B cell (primary cell): ENCODE data around the gene NTMT1. TPM values are rescaled to one million over a fixed set of nuclear protein-coding genes. Genes with fewer than 3 reads are reported as not detected.

ENCODE experiments used
- ATAC-seq: fragments of 200-7000 bp; cut with Tn5 transposase; one replicate; pipeline ENCODE4 v1.10.0; 2021; ENCODE audit warnings: low read depth, mild to moderate bottlenecking, moderate number of reproducible peaks, moderate library complexity
- CTCF ChIA-PET: fragments of 350-600 bp; sonication (Branson Sonifier 250); formaldehyde crosslinking; loops from one replicate; lab custom pipeline; 2021; ENCODE audit warnings: antibody characterized with exemption, inconsistent platforms; lab: Charles Lee
- POLR2A ChIA-PET: fragments of 350-600 bp; sonication (Branson Sonifier 250); formaldehyde crosslinking; loops from one replicate; lab custom pipeline; 2021; ENCODE audit warnings: antibody characterized with exemption; lab: Charles Lee
- DNase-seq: peaks from one replicate; pipeline ENCODE4 v3.0.0; 2013
- H2AFZ ChIP-seq: 2 replicates; pipeline ENCODE4 v1.6.1; 2012; ENCODE audit warnings: mild to moderate bottlenecking, low read depth, low read length; ENCODE audit not compliant: insufficient read depth, poor library complexity, severe bottlenecking
- H3K27ac ChIP-seq, 2 donors: 1 replicate in 1 of 2; 2 replicates in 1 of 2; pipeline ENCODE4 v1.5.1; 2012 to 2013; ENCODE audit warnings: low read length in 2 of 2, mild to moderate bottlenecking in 2 of 2, moderate library complexity in 1 of 2
- H3K27me3 ChIP-seq, 4 experiments: fragments of 200-600 bp in 1 of 4; sonication (generic) in 1 of 4; replicated peaks in 1 of 4; 1 replicate in 2 of 4; 2 replicates in 2 of 4; pipeline versions ENCODE4 v1.6.1 to v1.7.0; 2013 to 2016; ENCODE audit warnings: low read length in 3 of 4, mild to moderate bottlenecking in 2 of 4, mixed read lengths in 1 of 4, moderate library complexity in 1 of 4; ENCODE audit not compliant: insufficient read depth in 4 of 4, control insufficient read depth in 3 of 4; ENCODE audit errors: control extremely low read depth in 1 of 4
- H3K36me3 ChIP-seq, 2 experiments: replicated peaks in 1 of 2; 1 replicate in 1 of 2; 2 replicates in 1 of 2; pipeline versions ENCODE4 v1.6.1 to v1.7.1; 2013; ENCODE audit warnings: low read length in 1 of 2; ENCODE audit not compliant: insufficient read depth in 2 of 2, control insufficient read depth in 1 of 2; ENCODE audit errors: control extremely low read depth in 1 of 2, extremely low read depth in 1 of 2
- H3K4me1 ChIP-seq, 2 donors: fragments of 200-600 bp in 1 of 2; sonication (generic) in 1 of 2; 1 replicate in 1 of 2; 2 replicates in 1 of 2; pipeline versions ENCODE4 v1.5.1 to v1.6.1; 2013 to 2017; ENCODE audit warnings: low read length in 2 of 2; ENCODE audit not compliant: control insufficient read depth in 2 of 2, insufficient read depth in 2 of 2
- H3K4me2 ChIP-seq: replicated peaks from 2 replicates; pipeline ENCODE3; 2012; ENCODE audit warnings: mild to moderate bottlenecking, low read depth, low read length; ENCODE audit not compliant: poor library complexity, severe bottlenecking
- H3K4me3 ChIP-seq, 5 experiments: fragments of 200-600 bp in 1 of 5; sonication (generic) in 1 of 5; 1 replicate in 3 of 5; 2 replicates in 2 of 5; pipeline versions ENCODE4 v1.5.1 to v1.7.0; 2011 to 2016; ENCODE audit warnings: low read length in 4 of 5, mild to moderate bottlenecking in 4 of 5, low read depth in 2 of 5, control low read depth in 1 of 5, moderate library complexity in 1 of 5; ENCODE audit not compliant: insufficient read depth in 1 of 5; ENCODE audit errors: control extremely low read depth in 1 of 5, extremely low read depth in 1 of 5
- H3K79me2 ChIP-seq: fragments of 200-600 bp; sonication (generic); one replicate; pipeline ENCODE4 v1.6.0; 2016; ENCODE audit warnings: low read length; ENCODE audit not compliant: control insufficient read depth, insufficient read depth
- H3K9ac ChIP-seq: fragments of 200-600 bp; sonication (generic); 2 replicates; pipeline ENCODE4 v1.6.1; 2017; ENCODE audit warnings: mild to moderate bottlenecking, low read length, moderate library complexity
- H3K9me3 ChIP-seq, 3 donors: one replicate each; pipeline versions ENCODE4 v1.6.1 to v1.7.1; 2013; ENCODE audit warnings: low read length in 2 of 3; ENCODE audit not compliant: control insufficient read depth in 2 of 3, insufficient read depth in 1 of 3; ENCODE audit errors: control extremely low read depth in 1 of 3
- H4K20me1 ChIP-seq: 2 replicates; pipeline ENCODE4 v1.6.0; 2012; ENCODE audit warnings: mild to moderate bottlenecking, low read length; ENCODE audit not compliant: insufficient read depth, control insufficient read depth, poor library complexity, severe bottlenecking
- H3K27ac Mint-ChIP-seq: one replicate; pipeline ENCODE4 v1.8.0; 2021; ENCODE audit warnings: mixed read lengths
- H3K27me3 Mint-ChIP-seq: one replicate; pipeline ENCODE4 v1.8.0; 2021; ENCODE audit warnings: mixed read lengths
- H3K4me1 Mint-ChIP-seq: one replicate; pipeline ENCODE4 v1.8.0; 2021; ENCODE audit warnings: mixed read lengths
- H3K4me3 Mint-ChIP-seq: one replicate; pipeline ENCODE4 v1.8.0; 2021; ENCODE audit warnings: mixed read lengths
- H3K9me3 Mint-ChIP-seq: one replicate; pipeline ENCODE4 v1.8.0; 2022; ENCODE audit warnings: mixed read lengths; ENCODE audit not compliant: insufficient read depth
- EZH2 ChIP-seq: IDR thresholded peaks from 2 replicates; pipeline ENCODE4 v1.6.1; 2012; ENCODE audit warnings: borderline replicate concordance, low read depth, mild to moderate bottlenecking, moderate library complexity, low read length; ENCODE audit not compliant: insufficient read depth, poor library complexity, severe bottlenecking
- WGBS: methylation state at CpG from one replicate; pipeline ENCODE4 v1.1.5; 2013; ENCODE audit warnings: missing lambda C conversion rate; ENCODE audit not compliant: insufficient coverage; 5-methylcytosine and 5-hydroxymethylcytosine counted together
- intact Hi-C: fragments of 100-400 bp; cut with micrococcal nuclease; formaldehyde crosslinking; loops from one replicate; pipeline ENCODE4 v1.10.0; 2022
- polyA plus RNA-seq: library from polyadenylated mRNA; depleted of rRNA; stranded (reverse); fragments of >200 nt; gene quantifications from 2 replicates; pipeline ENCODE4 v1.2.3, GENCODE V29; 2012
- total RNA-seq, 2 donors: library from RNA; stranded (reverse); fragments of 120-200 nt in 1 of 2; gene quantifications; 1 replicate in 1 of 2; 2 replicates in 1 of 2; pipeline versions ENCODE4 v1.2.3 to v1.2.4, GENCODE V29; 2013 to 2022

Gene NTMT1
- total and polyA plus RNA-seq, 2 donors (not counting 1 experiment from before 2014, with no cell fraction given) = 21.8 to 35.3 TPM

- DNase-seq = no peak
- H3K27ac ChIP-seq = no peak overlapping the region
- no peak overlapping the region for H3K4me3 ChIP-seq
- peaks cover 0 to 24% (median 5%) of the 10 kb centered on the region in 4 experiments for H3K27me3 ChIP-seq
- H3K36me3 ChIP-seq = no peaks in the 10 kb centered on the region
- ChIA-PET CTCF (interaction anchor here (1.1 to 6.5 kb wide), 5 partner anchors 9 to 475 kb away, joined by 3 to 77 read pairs (median 6); partner anchors contain the start of gene NTMT1), POLR2A (interaction anchor here (0.8 kb wide), 1 partner anchor 475 kb away, joined by 4 read pairs; no protein-coding TSS in a partner anchor)
- peaks cover 0 to 10% (median 0%) of the 10 kb centered on the region in 3 donors for H3K9me3 ChIP-seq
- intact Hi-C loops = loop anchor here (5.0 kb wide), 1 partner anchor 128 kb away; no protein-coding TSS in a partner anchor
- H2AFZ ChIP-seq = no peak overlapping the region
- H3K4me1 ChIP-seq = peaks cover 13% of the 10 kb centered on the region in 2 donors
- WGBS = 82% methylated on average over 10 of the region's 10 CpGs
- Mint-ChIP-seq H3K4me3 (no peak overlapping the region), H3K27me3 (peaks cover 13% of the 10 kb centered on the region), H3K27ac (no peak overlapping the region), H3K4me1 (peaks cover 13% of the 10 kb centered on the region), H3K9me3 (no peaks in the 10 kb centered on the region)
- no peaks in the 10 kb centered on the region for H3K79me2 ChIP-seq
- TF ChIP-seq EZH2 = no peak
- H3K9ac ChIP-seq = no peak overlapping the region
- no peak for ATAC-seq
- no peaks in the 10 kb centered on the region for H4K20me1 ChIP-seq
- no peak overlapping the region for H3K4me2 ChIP-seq
Observed at GRCh38 chr9:129614932-129615331, 11.0 kb upstream of the NTMT1 start.

GRCh38 chr9:129615407-129616285, 10.3 kb upstream of the NTMT1 start:
- H3K4me2 ChIP-seq = no peak overlapping the region
- peaks cover 0 to 11% (median 0%) of the 10 kb centered on the region in 3 donors for H3K9me3 ChIP-seq
- DNase-seq (no peak), ATAC-seq (no peak)
- peaks cover 0 to 29% (median 9%) of the 10 kb centered on the region in 4 experiments for H3K27me3 ChIP-seq
- H3K9ac ChIP-seq = no peak overlapping the region
- H3K27me3 Mint-ChIP-seq = peaks cover 13% of the 10 kb centered on the region
- no peaks in the 10 kb centered on the region for H3K36me3 ChIP-seq
- no peak for TF ChIP-seq EZH2
- H2AFZ ChIP-seq = no peak overlapping the region
- H3K4me1 Mint-ChIP-seq = peaks cover 12% of the 10 kb centered on the region
- no peak overlapping the region for H3K4me3 Mint-ChIP-seq
- no peaks in the 10 kb centered on the region for H4K20me1 ChIP-seq
- H3K9me3 Mint-ChIP-seq = no peaks in the 10 kb centered on the region
- H3K79me2 ChIP-seq = no peaks in the 10 kb centered on the region
- H3K27ac ChIP-seq = no peak overlapping the region
- H3K27ac Mint-ChIP-seq = no peak overlapping the region
- CTCF ChIA-PET = interaction anchor here (1.0 to 6.5 kb wide), 4 partner anchors 8 to 484 kb away, joined by 3 to 77 read pairs (median 3); partner anchors contain the start of gene NTMT1
- intact Hi-C loops = no loop called here
- no peak overlapping the region for H3K4me3 ChIP-seq
- POLR2A ChIA-PET = interaction anchor here (0.5 kb wide), 1 partner anchor 10 kb away, joined by 5 read pairs; no protein-coding TSS in a partner anchor
- 86% methylated on average over 28 of the region's 31 CpGs for WGBS
- H3K4me1 ChIP-seq = peaks cover 16 to 19% of the 10 kb centered on the region in 2 donors
